Measurements from ENCODE around the gene VRK2.
"Not testable (repeated sequence)": the region's sequence is repeated elsewhere in the genome, so short reads cannot be mapped to it uniquely, and the experiment has no call there.

VRK2 gene

GRCh38 chr2:58180635-58181034 lies 134.0 kb downstream of the VRK2 start:
- no peaks in the 10 kb centered on the region for H3K9me3 ChIP-seq (ENCODE audit: insufficient read depth, low read depth, low read length)
- no peak overlapping the region for H2BK120ac ChIP-seq (ENCODE audit: insufficient read depth, low read length, poor library complexity)
- no peak overlapping the region for H2AFZ ChIP-seq (ENCODE audit: insufficient read depth, low read length, poor library complexity)
- H3K18ac ChIP-seq (ENCODE audit: low read length) = no peak overlapping the region
- H3K79me1 ChIP-seq (ENCODE audit: low read length) = no peaks in the 10 kb centered on the region
- no peaks in the 10 kb centered on the region for H3K4me1 ChIP-seq (ENCODE audit: control insufficient read depth in 1 of 2, insufficient read depth in 2 of 2, low read length in 2 of 2)
- no peak overlapping the region for H3K4me2 ChIP-seq (ENCODE audit: low read length)
- no peak overlapping the region for H4K8ac ChIP-seq (ENCODE audit: low read depth, low read length)
- DNase-seq = no peak
- H3K23ac ChIP-seq (ENCODE audit: low read length) = no peak overlapping the region
- no peaks in the 10 kb centered on the region for H3K79me2 ChIP-seq (ENCODE audit: control insufficient read depth, insufficient read depth, low read length, poor library complexity)
- H3K14ac ChIP-seq (ENCODE audit: low read length) = no peak overlapping the region
- H3K27ac ChIP-seq (ENCODE audit: low read depth, low read length) = no peak overlapping the region
- WGBS (ENCODE audit: extremely low coverage, insufficient coverage, insufficient read length) = no CpG with 5 or more reads among the region's 5 CpGs
- no peak overlapping the region for H4K91ac ChIP-seq (ENCODE audit: low read depth, low read length)
- no peak overlapping the region for H3K4me3 ChIP-seq (ENCODE audit: low read depth, low read length)
- no peaks in the 10 kb centered on the region for H3K27me3 ChIP-seq (ENCODE audit: insufficient read depth, low read length)
- H3K36me3 ChIP-seq (ENCODE audit: control insufficient read depth in 1 of 2, insufficient read depth in 2 of 2, low read length in 2 of 2) = no peaks in the 10 kb centered on the region
- no peak overlapping the region for H2BK12ac ChIP-seq (ENCODE audit: low read length)
- no peak overlapping the region for H2AK5ac ChIP-seq (ENCODE audit: low read length)
- H4K12ac ChIP-seq (ENCODE audit: low read depth, low read length) = no peak overlapping the region
- H2BK5ac ChIP-seq (ENCODE audit: low read depth, low read length, poor library complexity) = no peak overlapping the region
- H3K9ac ChIP-seq (ENCODE audit: low read length) = no peak overlapping the region
- no peak overlapping the region for H3K4ac ChIP-seq (ENCODE audit: low read depth, low read length)

- Histone ChIP-seq H3K27ac (ENCODE audit: low read depth, low read length) (no peak overlapping the region), H3K36me3 (ENCODE audit: control insufficient read depth in 1 of 2, insufficient read depth in 2 of 2, low read length in 2 of 2) (no peaks in the 10 kb centered on the region), H3K4me1 (ENCODE audit: control insufficient read depth in 1 of 2, insufficient read depth in 2 of 2, low read length in 2 of 2) (no peaks in the 10 kb centered on the region), H3K4me3 (ENCODE audit: low read depth, low read length) (no peak overlapping the region), H3K18ac (ENCODE audit: low read length) (no peak overlapping the region), H3K9ac (ENCODE audit: low read length) (no peak overlapping the region), H4K8ac (ENCODE audit: low read depth, low read length) (no peak overlapping the region), H3K4ac (ENCODE audit: low read depth, low read length) (no peak overlapping the region), H3K79me2 (ENCODE audit: control insufficient read depth, insufficient read depth, low read length, poor library complexity) (no peaks in the 10 kb centered on the region), H3K4me2 (ENCODE audit: low read length) (no peak overlapping the region), H4K12ac (ENCODE audit: low read depth, low read length) (no peak overlapping the region), H3K9me3 (ENCODE audit: insufficient read depth, low read depth, low read length) (no peaks in the 10 kb centered on the region), H2AK5ac (ENCODE audit: low read length) (no peak overlapping the region), H2BK120ac (ENCODE audit: insufficient read depth, low read length, poor library complexity) (no peak overlapping the region), H2BK5ac (ENCODE audit: low read depth, low read length, poor library complexity) (no peak overlapping the region), H3K79me1 (ENCODE audit: low read length) (no peaks in the 10 kb centered on the region), H3K14ac (ENCODE audit: low read length) (no peak overlapping the region), H3K27me3 (ENCODE audit: insufficient read depth, low read length) (no peaks in the 10 kb centered on the region), H4K91ac (ENCODE audit: low read depth, low read length) (no peak overlapping the region), H3K23ac (ENCODE audit: low read length) (no peak overlapping the region), H2AFZ (ENCODE audit: insufficient read depth, low read length, poor library complexity) (no peak overlapping the region), H2BK12ac (ENCODE audit: low read length) (no peak overlapping the region)
- no peak for DNase-seq
- no CpG with 5 or more reads among the region's 1 CpG for whole genome bisulfite sequencing (ENCODE audit: extremely low coverage, insufficient coverage, insufficient read length)
Observed at GRCh38 chr2:58182527-58182926, 135.9 kb downstream of the VRK2 start.

- peaks cover 0 to 2% of the 10 kb centered on the region in 2 experiments for H3K36me3 ChIP-seq (ENCODE audit: control insufficient read depth in 1 of 2, insufficient read depth in 2 of 2, low read length in 2 of 2)
- H2BK5ac ChIP-seq (ENCODE audit: low read depth, low read length, poor library complexity) = no peak overlapping the region
- H3K4me2 ChIP-seq (ENCODE audit: low read length) = no peak overlapping the region
- peak; percentile 62 to 73 for DNase-seq
- no peaks in the 10 kb centered on the region for H3K27me3 ChIP-seq (ENCODE audit: insufficient read depth, low read length)
- H2BK120ac ChIP-seq (ENCODE audit: insufficient read depth, low read length, poor library complexity) = no peak overlapping the region
- H3K27ac ChIP-seq (ENCODE audit: low read depth, low read length) = no peak overlapping the region
- no peak overlapping the region for H2BK12ac ChIP-seq (ENCODE audit: low read length)
- H2AFZ ChIP-seq (ENCODE audit: insufficient read depth, low read length, poor library complexity) = no peak overlapping the region
- H3K9ac ChIP-seq (ENCODE audit: low read length) = no peak overlapping the region
- no peak overlapping the region for H2AK5ac ChIP-seq (ENCODE audit: low read length)
- WGBS (ENCODE audit: extremely low coverage, insufficient coverage, insufficient read length) = no CpG with 5 or more reads among the region's 4 CpGs
- no peaks in the 10 kb centered on the region for H3K79me1 ChIP-seq (ENCODE audit: low read length)
- H4K91ac ChIP-seq (ENCODE audit: low read depth, low read length) = no peak overlapping the region
- H3K4ac ChIP-seq (ENCODE audit: low read depth, low read length) = no peak overlapping the region
- H3K18ac ChIP-seq (ENCODE audit: low read length) = no peak overlapping the region
- no peak overlapping the region for H4K12ac ChIP-seq (ENCODE audit: low read depth, low read length)
- H3K9me3 ChIP-seq (ENCODE audit: insufficient read depth, low read depth, low read length) = no peaks in the 10 kb centered on the region
- H3K14ac ChIP-seq (ENCODE audit: low read length) = no peak overlapping the region
- H3K4me1 ChIP-seq (ENCODE audit: control insufficient read depth in 1 of 2, insufficient read depth in 2 of 2, low read length in 2 of 2) = no peaks in the 10 kb centered on the region
- H3K23ac ChIP-seq (ENCODE audit: low read length) = peak overlapping the region; percentile 49
- no peak overlapping the region for H4K8ac ChIP-seq (ENCODE audit: low read depth, low read length)
- H3K4me3 ChIP-seq (ENCODE audit: low read depth, low read length) = no peak overlapping the region
- H3K79me2 ChIP-seq (ENCODE audit: control insufficient read depth, insufficient read depth, low read length, poor library complexity) = no peaks in the 10 kb centered on the region
Observed at GRCh38 chr2:58186501-58186900, 139.9 kb downstream of the VRK2 start.

GRCh38 chr2:58187022-58187421 lies 140.4 kb downstream of the VRK2 start:
- H3K79me1 ChIP-seq (ENCODE audit: low read length) = not testable (repeated sequence)

More at GRCh38 chr2:58187022-58187421, 140.4 kb downstream of the VRK2 start:
- not testable (repeated sequence) for H3K4me3 ChIP-seq (ENCODE audit: low read depth, low read length); H3K23ac ChIP-seq (ENCODE audit: low read length); H2AK5ac ChIP-seq (ENCODE audit: low read length); H4K91ac ChIP-seq (ENCODE audit: low read depth, low read length); H3K18ac ChIP-seq (ENCODE audit: low read length); H3K4me1 ChIP-seq (ENCODE audit: control insufficient read depth in 1 of 2, insufficient read depth in 2 of 2, low read length in 2 of 2); H4K8ac ChIP-seq (ENCODE audit: low read depth, low read length); H3K4ac ChIP-seq (ENCODE audit: low read depth, low read length); H2BK5ac ChIP-seq (ENCODE audit: low read depth, low read length, poor library complexity); H3K14ac ChIP-seq (ENCODE audit: low read length); H2AFZ ChIP-seq (ENCODE audit: insufficient read depth, low read length, poor library complexity); H3K36me3 ChIP-seq (ENCODE audit: control insufficient read depth in 1 of 2, insufficient read depth in 2 of 2, low read length in 2 of 2); H3K27me3 ChIP-seq (ENCODE audit: insufficient read depth, low read length); H2BK12ac ChIP-seq (ENCODE audit: low read length); H3K27ac ChIP-seq (ENCODE audit: low read depth, low read length); H3K9me3 ChIP-seq (ENCODE audit: insufficient read depth, low read depth, low read length); H4K12ac ChIP-seq (ENCODE audit: low read depth, low read length); H2BK120ac ChIP-seq (ENCODE audit: insufficient read depth, low read length, poor library complexity); DNase-seq; H3K4me2 ChIP-seq (ENCODE audit: low read length); H3K9ac ChIP-seq (ENCODE audit: low read length); H3K79me2 ChIP-seq (ENCODE audit: control insufficient read depth, insufficient read depth, low read length, poor library complexity)
- WGBS (ENCODE audit: extremely low coverage, insufficient coverage, insufficient read length) = no CpG with 5 or more reads among the region's 6 CpGs

All from trophoblast cell (in vitro differentiated cells and primary cell).